WTC11 (cell line): ENCODE measurements around the gene SDF4.

Source experiments
- AR ChIP-seq: fragments of 250-450 bp; sonication (Bioruptor Pico); IDR thresholded peaks from 2 replicates; pipeline ENCODE4 v1.9.0; 2021; ENCODE audit warnings: mild to moderate bottlenecking
- CREB1 ChIP-seq: sonication (generic); formaldehyde crosslinking; IDR thresholded peaks from 2 replicates; pipeline ENCODE4 v1.8.0; 2023; ENCODE audit warnings: mild to moderate bottlenecking, missing genetic modification reagents
- CTCF ChIP-seq: fragments of 200-600 bp; IDR thresholded peaks from 2 replicates; pipeline ENCODE4 v1.8.0; 2022; ENCODE audit warnings: antibody characterized with exemption
- JUN ChIP-seq: sonication (generic); formaldehyde crosslinking; IDR thresholded peaks from 2 replicates; pipeline ENCODE4 v1.8.0; 2023; ENCODE audit warnings: mild to moderate bottlenecking, missing genetic modification reagents
- KAT7 ChIP-seq: sonication (generic); formaldehyde crosslinking; IDR thresholded peaks from 2 replicates; pipeline ENCODE4 v1.8.1; 2023; ENCODE audit warnings: missing genetic modification reagents, mild to moderate bottlenecking, borderline replicate concordance
- MYBL2 ChIP-seq: sonication (generic); formaldehyde crosslinking; IDR thresholded peaks from 2 replicates; pipeline ENCODE4 v1.8.1; 2023; ENCODE audit warnings: mild to moderate bottlenecking, moderate library complexity, missing genetic modification reagents
- NFYB ChIP-seq: sonication (generic); formaldehyde crosslinking; conservative IDR thresholded peaks from 2 replicates; pipeline ENCODE4 v1.8.0; 2022; ENCODE audit warnings: low read depth, missing genetic modification reagents
- SOX15 ChIP-seq: fragments of 250-450 bp; sonication (Bioruptor Pico); IDR thresholded peaks from 2 replicates; pipeline ENCODE4 v1.9.0; 2021; ENCODE audit warnings: mild to moderate bottlenecking
- TF ChIP-seq, protein P1 (sequence below): sonication (generic); formaldehyde crosslinking; IDR thresholded peaks from 2 replicates; pipeline ENCODE4 v1.8.1; 2022; ENCODE audit warnings: low read depth, missing genetic modification reagents, borderline replicate concordance

GRCh38 chr1:1218524-1219200 lies 13.1 kb downstream of the SDF4 start:
- TF ChIP-seq KAT7 (CRISPR knock-in tag) (no peak), CTCF (no peak), SOX15 (CRISPR knock-in tag) (no peak), NFYB (no peak), CREB1 (CRISPR knock-in tag) (no peak), MYBL2 (CRISPR knock-in tag) (no peak), JUN (CRISPR knock-in tag) (no peak), AR (CRISPR knock-in tag) (no peak)
- TF ChIP-seq, protein P1, sequence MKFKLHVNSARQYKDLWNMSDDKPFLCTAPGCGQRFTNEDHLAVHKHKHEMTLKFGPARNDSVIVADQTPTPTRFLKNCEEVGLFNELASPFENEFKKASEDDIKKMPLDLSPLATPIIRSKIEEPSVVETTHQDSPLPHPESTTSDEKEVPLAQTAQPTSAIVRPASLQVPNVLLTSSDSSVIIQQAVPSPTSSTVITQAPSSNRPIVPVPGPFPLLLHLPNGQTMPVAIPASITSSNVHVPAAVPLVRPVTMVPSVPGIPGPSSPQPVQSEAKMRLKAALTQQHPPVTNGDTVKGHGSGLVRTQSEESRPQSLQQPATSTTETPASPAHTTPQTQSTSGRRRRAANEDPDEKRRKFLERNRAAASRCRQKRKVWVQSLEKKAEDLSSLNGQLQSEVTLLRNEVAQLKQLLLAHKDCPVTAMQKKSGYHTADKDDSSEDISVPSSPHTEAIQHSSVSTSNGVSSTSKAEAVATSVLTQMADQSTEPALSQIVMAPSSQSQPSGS (CRISPR knock-in tag) = no peak
